Measurements from ENCODE around the gene DMD.

The DMD gene

DNA sequence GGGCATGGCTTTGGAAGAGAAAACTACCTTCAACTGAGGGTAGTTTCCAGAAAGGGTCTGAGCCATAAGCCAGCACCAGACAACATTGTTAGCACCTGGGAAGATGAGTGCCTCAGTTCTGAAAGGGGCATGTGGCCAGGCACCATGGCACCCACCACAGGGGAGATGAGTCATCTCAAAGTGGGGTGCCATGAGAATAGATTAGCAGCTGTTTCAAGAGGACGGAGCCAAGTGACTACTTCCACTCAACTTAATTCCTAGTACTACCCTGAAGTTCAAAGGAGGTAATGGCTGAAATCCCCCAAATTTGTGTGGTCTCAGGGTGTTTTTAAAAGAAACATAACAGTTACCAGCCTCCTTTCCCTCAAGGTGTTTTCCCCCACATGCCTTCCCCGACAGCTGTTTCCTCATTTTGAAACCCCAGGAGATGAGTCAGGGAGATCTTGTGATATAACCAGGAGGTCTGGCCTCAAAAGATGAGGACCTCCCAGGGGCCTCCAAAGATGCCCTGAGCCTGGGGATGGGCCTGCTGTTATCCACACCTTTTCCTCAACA is 2111.7 kb downstream of the DMD start:
- DNase-seq (ENCODE audit: low read depth) = no peak

GRCh38 chrX:31098079-31098478 is 2113.3 kb downstream of the DMD start:
- no peak for DNase-seq (ENCODE audit: low read depth)

GRCh38 chrX:31093639-31093975 is 2117.7 kb downstream of the DMD start:
- no peak for DNase-seq (ENCODE audit: low read depth)

GRCh38 chrX:31092970-31093638 is 2118.2 kb downstream of the DMD start:
- DNase-seq (ENCODE audit: low read depth) = no peak

DNA sequence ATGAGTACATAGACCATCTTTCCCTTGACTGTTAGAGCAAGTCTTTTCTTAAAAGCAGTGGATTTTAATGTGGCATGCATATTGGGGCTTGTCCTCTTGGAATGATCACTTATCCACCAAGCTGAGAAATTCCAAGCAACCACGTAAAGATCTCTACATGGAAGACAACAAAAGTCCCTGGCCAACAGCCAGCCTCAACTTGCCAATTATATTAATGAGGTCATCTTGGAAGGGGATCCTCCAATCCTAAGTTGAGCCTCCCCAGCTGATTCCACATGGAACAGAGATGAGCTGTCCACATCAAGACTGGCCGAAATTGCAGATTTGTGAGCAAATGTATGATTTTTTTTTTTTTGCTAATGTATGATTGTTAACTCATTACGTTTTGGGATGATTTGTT is 2118.9 kb downstream of the DMD start:
- DNase-seq (ENCODE audit: low read depth) = no peak

- DNase-seq (ENCODE audit: low read depth) = no peak
Observed at GRCh38 chrX:31091819-31092218, 2119.5 kb downstream of the DMD start.

GRCh38 chrX:31074522-31074921 is 2136.8 kb downstream of the DMD start:
- DNase-seq (ENCODE audit: low read depth) = no peak

DNA sequence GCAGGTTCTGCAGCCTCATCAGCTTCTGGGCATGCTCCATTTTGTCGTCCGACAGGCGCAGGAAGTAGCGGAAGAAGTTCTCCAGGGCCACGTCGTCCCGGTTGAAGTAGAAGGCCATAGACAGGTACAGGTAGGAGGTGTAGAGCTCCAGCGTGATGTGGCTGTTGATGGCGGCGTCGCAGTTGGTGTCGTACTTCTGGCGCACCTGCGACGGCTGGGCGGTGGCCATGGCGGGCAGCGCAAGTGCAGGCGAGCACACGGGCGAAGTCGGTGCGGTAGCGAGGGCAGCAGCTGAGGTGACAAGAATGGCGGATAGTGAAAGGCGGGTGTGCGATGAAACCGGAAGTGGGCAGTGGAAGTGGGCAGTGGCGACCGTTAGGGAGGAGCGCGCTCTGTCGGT is 2139.6 kb downstream of the DMD start, which contains the start of gene FTHL17:
Gene FTHL17, minus strand, starts transcription at position 317 of the 400 bp plus-strand sequence. Its CDS starts 88 bp downstream, at position 229.
- no peak for DNase-seq (ENCODE audit: low read depth)

- no peak for DNase-seq (ENCODE audit: low read depth)
Observed at GRCh38 chrX:31071262-31071661, 2140.1 kb downstream of the DMD start.

- DNase-seq (ENCODE audit: low read depth) = no peak
Observed at GRCh38 chrX:31070057-31070468, 2141.3 kb downstream of the DMD start.
